Kidney capillary endothelial cell (primary cell): Measurements from ENCODE around the gene PRKCZ.

Experiments used
- DNase-seq: peaks from one replicate; pipeline ENCODE4 v3.0.0-alpha.2; 2018; ENCODE audit warnings: low spot score

Gene PRKCZ

GRCh38 chr1:2194898-2195673 is 144.9 kb downstream of the PRKCZ start:
- DNase-seq: peak; percentile 81

- DNase-seq: no peak
Measured at GRCh38 chr1:2195785-2196184, 145.6 kb downstream of the PRKCZ start.

- no peak for DNase-seq
Measured at GRCh38 chr1:2196901-2197638, 146.9 kb downstream of the PRKCZ start.

GRCh38 chr1:2197707-2198165 is 147.5 kb downstream of the PRKCZ start:
- DNase-seq: no peak

GRCh38 chr1:2198571-2198970 is 148.4 kb downstream of the PRKCZ start:
- DNase-seq: no peak

- DNase-seq: peak; percentile 81
Measured at GRCh38 chr1:2199042-2199810, 149.0 kb downstream of the PRKCZ start.

GRCh38 chr1:2200308-2200943 is 150.2 kb downstream of the PRKCZ start:
- DNase-seq: no peak

GRCh38 chr1:2201062-2201461 is 150.9 kb downstream of the PRKCZ start:
- no peak for DNase-seq

- DNase-seq: no peak
Measured at GRCh38 chr1:2202008-2202575, 151.9 kb downstream of the PRKCZ start.

- no peak for DNase-seq
Measured at GRCh38 chr1:2202843-2203601, 152.8 kb downstream of the PRKCZ start.

GRCh38 chr1:2203671-2204414 is 153.6 kb downstream of the PRKCZ start:
- no peak for DNase-seq

GRCh38 chr1:2204415-2205190 is 154.4 kb downstream of the PRKCZ start:
- DNase-seq: peak; percentile 69

- DNase-seq: peak; percentile 88
Measured at GRCh38 chr1:2205191-2205952, 155.2 kb downstream of the PRKCZ start.

- no peak for DNase-seq
Measured at GRCh38 chr1:2206813-2207487, 156.7 kb downstream of the PRKCZ start.

- no peak for DNase-seq
Measured at GRCh38 chr1:2208309-2209239, 158.4 kb downstream of the PRKCZ start.

GRCh38 chr1:2209400-2210083 is 159.3 kb downstream of the PRKCZ start:
- DNase-seq: no peak
